PC-3 (cell line): ENCODE data around the gene FUBP3. TPM values are rescaled to one million over a fixed set of nuclear protein-coding genes. Genes with fewer than 3 reads are reported as not detected.

Source experiments
- ATAC-seq: fragments of 200-7000 bp; cut with Tn5 transposase; 2 replicates; pipeline ENCODE4 v1.9.1; 2020; ENCODE audit warnings: mild to moderate bottlenecking, moderate library complexity
- BruUV-seq: library from RNA; stranded (reverse); fragments of 400-500 nt; replicated peaks from 2 replicates; lab custom pipeline; 2021; lab: Mats Ljungman, UMichigan
- CTCF ChIA-PET: fragments of 300-600 bp; sonication (Branson Sonifier 250); formaldehyde crosslinking; loops from one replicate; lab custom pipeline; 2022; ENCODE audit warnings: antibody characterized with exemption; lab: Charles Lee
- POLR2A ChIA-PET: fragments of 300-600 bp; sonication (Branson Sonifier 250); formaldehyde crosslinking; loops from one replicate; lab custom pipeline; 2022; ENCODE audit warnings: antibody characterized with exemption; ENCODE audit not compliant: unreplicated experiment; lab: Charles Lee
- DNase-seq: peaks from one replicate; pipeline ENCODE4 v3.0.0-alpha.2; 2015
- H2AFZ ChIP-seq: fragments of 300-600 bp; sonication (generic); 2 replicates; pipeline ENCODE4 v1.6.0; 2016; ENCODE audit warnings: antibody characterized with exemption, low read length
- H3F3A ChIP-seq: fragments of 300-600 bp; sonication (generic); one replicate; pipeline ENCODE4 v1.6.0; 2017; ENCODE audit warnings: antibody characterized with exemption, low read length, control low read depth, mild to moderate bottlenecking; ENCODE audit not compliant: unreplicated experiment
- H3K27ac ChIP-seq: fragments of 300-600 bp; sonication (generic); 2 replicates; pipeline ENCODE4 v1.5.1; 2016; ENCODE audit warnings: mild to moderate bottlenecking, low read length
- H3K27me3 ChIP-seq: fragments of 300-600 bp; sonication (generic); 2 replicates; pipeline ENCODE4 v1.6.1; 2016; ENCODE audit warnings: low read length, mixed read lengths
- H3K36me3 ChIP-seq: fragments of 300-600 bp; sonication (generic); 2 replicates; pipeline ENCODE4 v1.6.1; 2016; ENCODE audit warnings: low read depth, mixed run types, low read length, mixed read lengths
- H3K4me1 ChIP-seq: fragments of 300-600 bp; sonication (generic); 2 replicates; pipeline ENCODE4 v1.5.1; 2016; ENCODE audit warnings: low read length; ENCODE audit not compliant: insufficient read depth
- H3K4me2 ChIP-seq: fragments of 300-600 bp; sonication (generic); 2 replicates; pipeline ENCODE4 v1.6.0; 2016; ENCODE audit warnings: low read length
- H3K4me3 ChIP-seq: fragments of 300-600 bp; sonication (generic); 2 replicates; pipeline ENCODE4 v1.5.1; 2016; ENCODE audit warnings: mild to moderate bottlenecking, low read length, mixed read lengths
- H3K79me2 ChIP-seq: fragments of 300-600 bp; sonication (generic); 2 replicates; pipeline ENCODE4 v1.6.1; 2017; ENCODE audit warnings: low read length, mixed read lengths
- H3K9ac ChIP-seq: fragments of 300-600 bp; sonication (generic); 2 replicates; pipeline ENCODE4 v1.6.0; 2016; ENCODE audit warnings: mild to moderate bottlenecking, low read length
- H3K9me2 ChIP-seq: fragments of 300-600 bp; sonication (generic); replicated peaks from 2 replicates; pipeline ENCODE4 v1.6.1; 2016; ENCODE audit warnings: mixed run types, low read length, mixed read lengths
- H3K9me3 ChIP-seq: fragments of 300-600 bp; sonication (generic); 2 replicates; pipeline ENCODE4 v1.6.1; 2016; ENCODE audit warnings: low read length, mixed read lengths
- H4K20me1 ChIP-seq: fragments of 300-600 bp; sonication (generic); 2 replicates; pipeline ENCODE4 v1.6.1; 2016; ENCODE audit warnings: low read length, mixed read lengths
- CTCF ChIP-seq: fragments of 300-600 bp; sonication (generic); conservative IDR thresholded peaks from 2 replicates; pipeline ENCODE4 v1.5.1; 2017; ENCODE audit warnings: antibody characterized with exemption, low read depth, mild to moderate bottlenecking, low read length
- EZH2 ChIP-seq: fragments of 300-600 bp; sonication (generic); IDR thresholded peaks from one replicate; pipeline ENCODE4 v1.6.1; 2017; ENCODE audit warnings: antibody characterized with exemption, mild to moderate bottlenecking, low read length; ENCODE audit not compliant: unreplicated experiment
- EZH2phosphoT487 ChIP-seq: fragments of 300-600 bp; sonication (generic); IDR thresholded peaks from 2 replicates; pipeline ENCODE4 v1.6.1; 2018; ENCODE audit warnings: mild to moderate bottlenecking, antibody characterized with exemption, low read length, borderline replicate concordance
- intact Hi-C: fragments of 100-400 bp; cut with micrococcal nuclease; formaldehyde crosslinking; loops from 2 replicates; pipeline ENCODE4 v1.9.0; 2023
- total RNA-seq: library from RNA; depleted of rRNA; stranded (reverse); fragments of >200 nt; gene quantifications from 2 replicates; pipeline ENCODE4 v1.2.3, GENCODE V29; 2014

The FUBP3 gene
- total RNA-seq, 1 experiment from 2014 or later = 53.7 TPM

- DNase-seq = no peak
- BruUV-seq = no TSS peak
- no peaks in the 10 kb centered on the region for H3K36me3 ChIP-seq
- no peak for TF ChIP-seq EZH2
- no peak for TF ChIP-seq CTCF
- no peak for TF ChIP-seq EZH2phosphoT487
- POLR2A ChIA-PET = no interaction called here
- H3K27ac ChIP-seq = no peak overlapping the region
- H4K20me1 ChIP-seq = no peaks in the 10 kb centered on the region
- H3K9ac ChIP-seq = no peak overlapping the region
- H2AFZ ChIP-seq = no peak overlapping the region
- peaks cover 17% of the 10 kb centered on the region for H3K27me3 ChIP-seq
- H3K4me3 ChIP-seq = no peak overlapping the region
- H3K79me2 ChIP-seq = no peaks in the 10 kb centered on the region
- H3K9me3 ChIP-seq = no peaks in the 10 kb centered on the region
- no peak for ATAC-seq
- no peaks in the 10 kb centered on the region for H3F3A ChIP-seq
- CTCF ChIA-PET = no interaction called here
- H3K4me1 ChIP-seq = no peaks in the 10 kb centered on the region
- no peak overlapping the region for H3K4me2 ChIP-seq
- H3K9me2 ChIP-seq = no peaks in the 10 kb centered on the region
- intact Hi-C loops = no loop called here
Observed at GRCh38 chr9:130658893-130659698, 79.7 kb downstream of the FUBP3 start.

- CTCF ChIA-PET = no interaction called here
- BruUV-seq = no TSS peak
Observed at GRCh38 chr9:130659699-130660248, 80.4 kb downstream of the FUBP3 start.

More at GRCh38 chr9:130659699-130660248, 80.4 kb downstream of the FUBP3 start:
- POLR2A ChIA-PET = no interaction called here
- intact Hi-C loops = no loop called here
- ATAC-seq (no peak), DNase-seq (no peak)
- Histone ChIP-seq H3K9me2 (no peaks in the 10 kb centered on the region), H2AFZ (no peak overlapping the region), H4K20me1 (no peaks in the 10 kb centered on the region), H3F3A (no peaks in the 10 kb centered on the region), H3K27ac (no peak overlapping the region), H3K4me3 (no peak overlapping the region), H3K9ac (no peak overlapping the region), H3K4me2 (no peak overlapping the region), H3K4me1 (no peaks in the 10 kb centered on the region), H3K36me3 (no peaks in the 10 kb centered on the region), H3K79me2 (no peaks in the 10 kb centered on the region), H3K9me3 (no peaks in the 10 kb centered on the region), H3K27me3 (peaks cover 24% of the 10 kb centered on the region)
- TF ChIP-seq EZH2 (no peak), CTCF (no peak), EZH2phosphoT487 (no peak)
